ENCODE results near the gene PPP1R13B. TPM values are rescaled to one million over a fixed set of nuclear protein-coding genes. Genes with fewer than 3 reads are reported as not detected.

PPP1R13B gene
- total RNA-seq, 2 experiments from 2014 or later: 11.6 to 12.0 TPM

- POLR2A ChIA-PET: no interaction called here
- Mint-ChIP-seq H3K27ac (no peak overlapping the region), H3K27me3 (no peaks in the 10 kb centered on the region), H3K4me1 (peaks cover 27% of the 10 kb centered on the region), H3K9me3 (no peaks in the 10 kb centered on the region), H3K36me3 (ENCODE audit: low read depth) (peaks cover 16% of the 10 kb centered on the region), H3K4me3 (no peak overlapping the region)
- no peak for DNase-seq
- CTCF ChIA-PET: no interaction called here
These were observed 139.8 kb downstream of the PPP1R13B start for GRCh38 chr14:103707329-103708263.

GRCh38 chr14:103706551-103707328 is 140.6 kb downstream of the PPP1R13B start:
- H3K27me3 Mint-ChIP-seq: no peaks in the 10 kb centered on the region
- no peak for DNase-seq
- ChIA-PET POLR2A (no interaction called here), CTCF (interaction anchor here (0.5 kb wide), 1 partner anchor 1420 kb away, joined by 3 read pairs; no protein-coding TSS in a partner anchor)
- H3K9me3 Mint-ChIP-seq: no peaks in the 10 kb centered on the region
- H3K4me1 Mint-ChIP-seq: peaks cover 19% of the 10 kb centered on the region
- H3K36me3 Mint-ChIP-seq (ENCODE audit: low read depth): peaks cover 16% of the 10 kb centered on the region
- no peak overlapping the region for H3K27ac Mint-ChIP-seq
- no peak overlapping the region for H3K4me3 Mint-ChIP-seq

GRCh38 chr14:103705504-103706284 is 141.7 kb downstream of the PPP1R13B start:
- H3K4me1 Mint-ChIP-seq: peaks cover 12% of the 10 kb centered on the region
- H3K9me3 Mint-ChIP-seq: no peaks in the 10 kb centered on the region
- ChIA-PET POLR2A (no interaction called here), CTCF (interaction anchor here (0.5 kb wide), 1 partner anchor 1421 kb away, joined by 3 read pairs; no protein-coding TSS in a partner anchor)
- H3K36me3 Mint-ChIP-seq (ENCODE audit: low read depth): peaks cover 16% of the 10 kb centered on the region
- no peak for DNase-seq
- H3K27me3 Mint-ChIP-seq: no peaks in the 10 kb centered on the region
- no peak overlapping the region for H3K27ac Mint-ChIP-seq
- H3K4me3 Mint-ChIP-seq: no peak overlapping the region

- Mint-ChIP-seq H3K4me3 (no peak overlapping the region), H3K4me1 (peaks cover 11% of the 10 kb centered on the region), H3K27ac (no peak overlapping the region), H3K27me3 (no peaks in the 10 kb centered on the region), H3K9me3 (no peaks in the 10 kb centered on the region), H3K36me3 (ENCODE audit: low read depth) (peaks cover 15% of the 10 kb centered on the region)
- DNase-seq: no peak
- ChIA-PET POLR2A (no interaction called here), CTCF (no interaction called here)
These were observed 142.3 kb downstream of the PPP1R13B start for GRCh38 chr14:103705118-103705503.

- no peak overlapping the region for H3K4me3 Mint-ChIP-seq
- H3K4me1 Mint-ChIP-seq: peaks cover 11% of the 10 kb centered on the region
- H3K36me3 Mint-ChIP-seq (ENCODE audit: low read depth): peaks cover 14% of the 10 kb centered on the region
- H3K9me3 Mint-ChIP-seq: no peaks in the 10 kb centered on the region
- H3K27ac Mint-ChIP-seq: no peak overlapping the region
- ChIA-PET CTCF (interaction anchor here (1.6 kb wide), 1 partner anchor 12 kb away, joined by 6 read pairs; no protein-coding TSS in a partner anchor), POLR2A (no interaction called here)
- DNase-seq: no peak
- no peaks in the 10 kb centered on the region for H3K27me3 Mint-ChIP-seq
These were observed 142.7 kb downstream of the PPP1R13B start for GRCh38 chr14:103704708-103705107.

- Mint-ChIP-seq H3K27me3 (no peaks in the 10 kb centered on the region), H3K4me3 (no peak overlapping the region), H3K27ac (no peak overlapping the region), H3K9me3 (no peaks in the 10 kb centered on the region), H3K4me1 (peaks cover 11% of the 10 kb centered on the region), H3K36me3 (ENCODE audit: low read depth) (peaks cover 14% of the 10 kb centered on the region)
- POLR2A ChIA-PET: no interaction called here
- CTCF ChIA-PET: interaction anchor here (1.1 to 1.6 kb wide), 3 partner anchors 11 to 32 kb away, joined by 3 to 6 read pairs (median 3); no protein-coding TSS in a partner anchor
- DNase-seq: no peak
These were observed 143.7 kb downstream of the PPP1R13B start for GRCh38 chr14:103703433-103704385.

GRCh38 chr14:103702497-103703432 is 144.6 kb downstream of the PPP1R13B start:
- H3K36me3 Mint-ChIP-seq (ENCODE audit: low read depth): peaks cover 14% of the 10 kb centered on the region
- CTCF ChIA-PET: interaction anchor here (0.9 to 1.6 kb wide), 4 partner anchors 10 to 33 kb away, joined by 3 to 6 read pairs (median 3); no protein-coding TSS in a partner anchor
- POLR2A ChIA-PET: interaction anchor here (0.6 kb wide), 1 partner anchor 11 kb away, joined by 3 read pairs; no protein-coding TSS in a partner anchor

GRCh38 chr14:103702095-103702494 is 145.3 kb downstream of the PPP1R13B start:
- no peak overlapping the region for H3K27ac Mint-ChIP-seq

More at GRCh38 chr14:103702497-103703432, 144.6 kb downstream of the PPP1R13B start:
- Mint-ChIP-seq H3K4me1 (peaks cover 11% of the 10 kb centered on the region), H3K27ac (peak overlapping the region; percentile 55), H3K9me3 (no peaks in the 10 kb centered on the region), H3K4me3 (no peak overlapping the region), H3K27me3 (no peaks in the 10 kb centered on the region)
- DNase-seq: no peak

GRCh38 chr14:103700753-103701490 is 146.5 kb downstream of the PPP1R13B start:
- no peak overlapping the region for H3K4me3 Mint-ChIP-seq
- peaks cover 11% of the 10 kb centered on the region for H3K4me1 Mint-ChIP-seq
- H3K27me3 Mint-ChIP-seq: no peaks in the 10 kb centered on the region
- no peak overlapping the region for H3K27ac Mint-ChIP-seq
- ChIA-PET CTCF (interaction anchor here (1.3 kb wide), 1 partner anchor 14 kb away, joined by 3 read pairs; no protein-coding TSS in a partner anchor), POLR2A (no interaction called here)
- DNase-seq: no peak
- H3K9me3 Mint-ChIP-seq: no peaks in the 10 kb centered on the region
- H3K36me3 Mint-ChIP-seq (ENCODE audit: low read depth): peaks cover 20% of the 10 kb centered on the region

More at GRCh38 chr14:103702095-103702494, 145.3 kb downstream of the PPP1R13B start:
- peaks cover 14% of the 10 kb centered on the region for H3K36me3 Mint-ChIP-seq (ENCODE audit: low read depth)
- no peaks in the 10 kb centered on the region for H3K9me3 Mint-ChIP-seq
- no peak overlapping the region for H3K4me3 Mint-ChIP-seq
- no peak for DNase-seq
- ChIA-PET POLR2A (interaction anchor here (0.6 kb wide), 1 partner anchor 12 kb away, joined by 3 read pairs; no protein-coding TSS in a partner anchor), CTCF (interaction anchor here (0.9 to 1.6 kb wide), 2 partner anchors 15 to 33 kb away, joined by 3 read pairs; no protein-coding TSS in a partner anchor)
- peaks cover 11% of the 10 kb centered on the region for H3K4me1 Mint-ChIP-seq
- no peaks in the 10 kb centered on the region for H3K27me3 Mint-ChIP-seq

Measured in activated CD4-positive, alpha-beta T cell treated with anti-CD3 and anti-CD28 coated beads, Interleukin-2, amount 10 ng/mL, durations not matched to agents 7 days and 5 days (primary cell).